Neural cell (in vitro differentiated cells): ENCODE results near the gene ITGA1.

Experiments used
- EP300 ChIP-seq: fragments of 450-650 bp; conservative IDR thresholded peaks from 2 replicates; pipeline ENCODE4 v1.6.1; 2014; ENCODE audit warnings: antibody characterized with exemption, mild to moderate bottlenecking, moderate library complexity; ENCODE audit not compliant: poor library complexity, severe bottlenecking
- EZH2 ChIP-seq: fragments of 200-600, 300-800 bp; shearing (Covaris generic), sonication (generic); IDR thresholded peaks from 2 replicates; pipeline ENCODE4 v1.6.1; 2014; ENCODE audit warnings: antibody characterized with exemption, low read length, borderline replicate concordance, mild to moderate bottlenecking; ENCODE audit not compliant: insufficient read depth, poor library complexity, severe bottlenecking
- TF ChIP-seq, protein P1 (sequence below): fragments of 450-650 bp; IDR thresholded peaks from 2 replicates; pipeline ENCODE4 v1.5.1; 2014; ENCODE audit warnings: antibody characterized with exemption, mild to moderate bottlenecking, moderate library complexity; ENCODE audit not compliant: poor library complexity, severe bottlenecking

- TF ChIP-seq, protein P1, sequence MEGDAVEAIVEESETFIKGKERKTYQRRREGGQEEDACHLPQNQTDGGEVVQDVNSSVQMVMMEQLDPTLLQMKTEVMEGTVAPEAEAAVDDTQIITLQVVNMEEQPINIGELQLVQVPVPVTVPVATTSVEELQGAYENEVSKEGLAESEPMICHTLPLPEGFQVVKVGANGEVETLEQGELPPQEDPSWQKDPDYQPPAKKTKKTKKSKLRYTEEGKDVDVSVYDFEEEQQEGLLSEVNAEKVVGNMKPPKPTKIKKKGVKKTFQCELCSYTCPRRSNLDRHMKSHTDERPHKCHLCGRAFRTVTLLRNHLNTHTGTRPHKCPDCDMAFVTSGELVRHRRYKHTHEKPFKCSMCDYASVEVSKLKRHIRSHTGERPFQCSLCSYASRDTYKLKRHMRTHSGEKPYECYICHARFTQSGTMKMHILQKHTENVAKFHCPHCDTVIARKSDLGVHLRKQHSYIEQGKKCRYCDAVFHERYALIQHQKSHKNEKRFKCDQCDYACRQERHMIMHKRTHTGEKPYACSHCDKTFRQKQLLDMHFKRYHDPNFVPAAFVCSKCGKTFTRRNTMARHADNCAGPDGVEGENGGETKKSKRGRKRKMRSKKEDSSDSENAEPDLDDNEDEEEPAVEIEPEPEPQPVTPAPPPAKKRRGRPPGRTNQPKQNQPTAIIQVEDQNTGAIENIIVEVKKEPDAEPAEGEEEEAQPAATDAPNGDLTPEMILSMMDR: no peak
- no peak for TF ChIP-seq EP300
- TF ChIP-seq EZH2: no peak
Measured at GRCh38 chr5:52751137-52751536, 36.6 kb upstream of the ITGA1 start.
